HEK293 (cell line): ENCODE data around the gene STK10.

Source experiments
- CTCF ChIA-PET: fragments of 350-600 bp; formaldehyde crosslinking; extraction: SDS; loops from one replicate; lab custom pipeline; 2021; ENCODE audit warnings: antibody characterized with exemption; lab: Yijun Ruan, JAX
- POLR2A ChIA-PET: fragments of 300-600 bp; formaldehyde crosslinking; extraction: SDS; loops from one replicate; lab custom pipeline; 2020; ENCODE audit warnings: antibody characterized with exemption, inconsistent platforms; lab: Yijun Ruan, JAX
- H3K27ac ChIP-seq: fragments of 200-500 bp; sonication (Bioruptor generic); 2 replicates; pipeline ENCODE4 v1.5.1; 2014; ENCODE audit warnings: low read depth, low read length, control low read depth, inconsistent platforms; ENCODE audit errors: extremely low read depth
- H3K36me3 ChIP-seq, 2 experiments: fragments of 200-500 bp in 1 of 2; sonication (Bioruptor generic) in 1 of 2; 1 replicate in 1 of 2; 2 replicates in 1 of 2; pipeline ENCODE4 v1.5.1; 2014 to 2017; ENCODE audit warnings: inconsistent platforms in 2 of 2, low read length in 2 of 2; ENCODE audit not compliant: control insufficient read depth in 2 of 2, insufficient read depth in 1 of 2
- H3K4me1 ChIP-seq: fragments of 200-500 bp; sonication (Bioruptor generic); 2 replicates; pipeline ENCODE4 v1.5.1; 2014; ENCODE audit warnings: mild to moderate bottlenecking, low read length, inconsistent platforms; ENCODE audit not compliant: control insufficient read depth, insufficient read depth
- H3K4me3 ChIP-seq: 2 replicates; pipeline ENCODE4 v1.5.1; 2011; ENCODE audit warnings: low read depth, mild to moderate bottlenecking, control low read depth, low read length, moderate library complexity
- H3K9me3 ChIP-seq: fragments of 200-500 bp; sonication (Bioruptor generic); 2 replicates; pipeline ENCODE4 v1.5.1; 2014; ENCODE audit warnings: low read depth, low read length, inconsistent platforms; ENCODE audit not compliant: control insufficient read depth, insufficient read depth
- BCL11B ChIP-seq: fragments of 450-650 bp; formaldehyde crosslinking; IDR thresholded peaks from 2 replicates; pipeline ENCODE4 v1.5.1; 2016; ENCODE audit warnings: low read depth, missing biosample characterization, missing genetic modification characterization
- GFI1B ChIP-seq: fragments of 450-650 bp; formaldehyde crosslinking; IDR thresholded peaks from 2 replicates; pipeline ENCODE4 v1.5.1; 2016; ENCODE audit warnings: missing biosample characterization, missing genetic modification characterization
- GLIS1 ChIP-seq: fragments of 450-650 bp; formaldehyde crosslinking; IDR thresholded peaks from 2 replicates; pipeline ENCODE4 v1.5.1; 2016; ENCODE audit warnings: missing biosample characterization, missing genetic modification characterization
- GLIS2 ChIP-seq: fragments of 450-650 bp; formaldehyde crosslinking; IDR thresholded peaks from 2 replicates; pipeline ENCODE4 v1.5.1; 2016; ENCODE audit warnings: missing biosample characterization, missing genetic modification characterization
- MEIS1 ChIP-seq: sonication (generic); formaldehyde crosslinking; IDR thresholded peaks from 2 replicates; pipeline ENCODE4 v1.8.1; 2022; ENCODE audit warnings: missing genetic modification reagents, mild to moderate bottlenecking, borderline replicate concordance
- MZF1 ChIP-seq: fragments of 450-650 bp; formaldehyde crosslinking; IDR thresholded peaks from 2 replicates; pipeline ENCODE4 v1.5.1; 2017; ENCODE audit warnings: missing biosample characterization, missing genetic modification characterization, borderline replicate concordance
- PRDM1 ChIP-seq: fragments of 450-650 bp; formaldehyde crosslinking; IDR thresholded peaks from 2 replicates; pipeline ENCODE4; 2016; ENCODE audit warnings: missing biosample characterization, missing genetic modification characterization
- REPIN1 ChIP-seq: fragments of 450-650 bp; formaldehyde crosslinking; IDR thresholded peaks from 2 replicates; pipeline ENCODE4 v1.5.1; 2017; ENCODE audit warnings: missing biosample characterization, missing genetic modification characterization, low read depth
- SCRT2 ChIP-seq: fragments of 450-650 bp; formaldehyde crosslinking; IDR thresholded peaks from 2 replicates; pipeline ENCODE4 v1.5.1; 2016; ENCODE audit warnings: missing biosample characterization, missing genetic modification characterization
- SP3 ChIP-seq: fragments of 450-650 bp; formaldehyde crosslinking; IDR thresholded peaks from 2 replicates; pipeline ENCODE4 v1.5.1; 2016; ENCODE audit warnings: missing biosample characterization, missing genetic modification characterization
- WT1 ChIP-seq: fragments of 450-650 bp; formaldehyde crosslinking; IDR thresholded peaks from 2 replicates; pipeline ENCODE4 v1.5.1; 2016; ENCODE audit warnings: missing biosample characterization, missing genetic modification characterization
- ZFP3 ChIP-seq: fragments of 450-650 bp; formaldehyde crosslinking; IDR thresholded peaks from 2 replicates; pipeline ENCODE4 v1.5.1; 2016; ENCODE audit warnings: low read depth, missing biosample characterization, missing genetic modification characterization
- ZNF184 ChIP-seq: fragments of 450-650 bp; IDR thresholded peaks from 2 replicates; pipeline ENCODE4 v1.5.1; 2018; ENCODE audit warnings: missing biosample characterization, mild to moderate bottlenecking, missing genetic modification characterization
- ZNF19 ChIP-seq: fragments of 450-650 bp; formaldehyde crosslinking; IDR thresholded peaks from 2 replicates; pipeline ENCODE4; 2016; ENCODE audit warnings: missing biosample characterization, missing genetic modification characterization, low read depth
- ZNF221 ChIP-seq: fragments of 450-650 bp; formaldehyde crosslinking; IDR thresholded peaks from 2 replicates; pipeline ENCODE4 v1.5.1; 2017; ENCODE audit warnings: missing biosample characterization, missing genetic modification characterization, borderline replicate concordance
- ZNF510 ChIP-seq: fragments of 450-650 bp; formaldehyde crosslinking; IDR thresholded peaks from 2 replicates; pipeline ENCODE4 v1.5.1; 2018; ENCODE audit warnings: mild to moderate bottlenecking, missing genetic modification characterization, missing biosample characterization; ENCODE audit not compliant: insufficient replicate concordance
- ZNF548 ChIP-seq: fragments of 450-650 bp; formaldehyde crosslinking; IDR thresholded peaks from 2 replicates; pipeline ENCODE4 v1.5.1; 2016; ENCODE audit warnings: missing biosample characterization, missing genetic modification characterization
- ZNF626 ChIP-seq: fragments of 450-650 bp; sonication (Bioruptor Pico); formaldehyde crosslinking; IDR thresholded peaks from 2 replicates; pipeline ENCODE4 v1.5.1; 2018; ENCODE audit warnings: missing biosample characterization, missing genetic modification characterization, inconsistent platforms
- ZNF658 ChIP-seq: fragments of 450-650 bp; formaldehyde crosslinking; IDR thresholded peaks from 2 replicates; pipeline ENCODE4; 2016; ENCODE audit warnings: missing biosample characterization, missing genetic modification characterization
- ZNF670 ChIP-seq: fragments of 450-650 bp; formaldehyde crosslinking; IDR thresholded peaks from 2 replicates; pipeline ENCODE4 v1.5.1; 2016; ENCODE audit warnings: missing biosample characterization, missing genetic modification characterization, low read depth
- ZNF677 ChIP-seq: fragments of 450-650 bp; IDR thresholded peaks from 2 replicates; pipeline ENCODE4 v1.5.0; 2018; ENCODE audit warnings: missing biosample characterization, mild to moderate bottlenecking, missing genetic modification characterization, moderate library complexity
- TF ChIP-seq, protein P1 (sequence below): fragments of 450-650 bp; formaldehyde crosslinking; IDR thresholded peaks from 2 replicates; pipeline ENCODE4 v1.5.1; 2016; ENCODE audit warnings: missing biosample characterization, missing genetic modification characterization, low read depth
- TF ChIP-seq, protein P2 (sequence below): fragments of 450-650 bp; formaldehyde crosslinking; IDR thresholded peaks from 2 replicates; pipeline ENCODE4 v1.5.1; 2017; ENCODE audit warnings: missing biosample characterization, missing genetic modification characterization
- TF ChIP-seq, protein P3 (sequence below): fragments of 450-650 bp; formaldehyde crosslinking; IDR thresholded peaks from 2 replicates; pipeline ENCODE4 v1.5.1; 2016; ENCODE audit warnings: missing biosample characterization, missing genetic modification characterization

STK10 gene

DNA sequence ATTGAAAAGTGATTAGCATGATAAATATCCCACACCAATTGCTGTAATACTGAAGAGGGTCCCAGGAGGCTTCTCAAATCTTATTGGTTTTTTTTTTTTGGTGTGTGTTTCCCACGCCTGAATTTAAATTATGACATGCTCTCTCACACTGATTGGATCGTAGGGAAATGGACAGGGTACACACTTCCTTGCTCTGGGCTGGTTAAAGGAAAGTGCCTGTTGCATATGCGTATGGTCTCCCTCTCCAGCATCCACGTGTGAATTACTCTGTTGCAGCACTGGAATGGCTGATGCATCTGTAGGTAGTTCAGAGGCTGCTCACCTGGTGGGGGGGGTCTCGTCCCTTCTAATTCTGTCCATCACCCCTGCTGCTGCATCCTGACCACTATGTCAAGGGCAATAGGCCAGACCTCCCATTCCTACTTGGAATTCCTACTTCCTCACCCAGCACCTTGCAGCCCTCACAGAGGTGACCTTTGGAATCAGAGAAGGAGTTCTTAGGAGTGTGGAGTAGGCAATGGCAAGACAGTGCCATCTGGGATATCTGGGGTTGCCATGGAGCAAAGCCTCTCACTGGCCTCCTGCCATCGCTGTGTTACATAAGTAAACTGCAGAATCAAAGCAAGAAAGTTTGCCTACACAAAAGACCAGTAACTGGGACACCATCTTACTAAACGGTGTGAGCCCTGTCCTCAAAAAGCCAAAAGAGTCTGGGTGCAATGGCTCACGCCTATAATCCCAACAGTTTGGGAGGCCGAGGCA lies 110.2 kb downstream of the STK10 start:
- POLR2A ChIA-PET = no interaction called here
- Histone ChIP-seq H3K4me1 (no peaks in the 10 kb centered on the region), H3K27ac (no peak overlapping the region), H3K36me3 (peaks cover 0 to 7% of the 10 kb centered on the region in 2 experiments; a peak in 2 of 3 replicates), H3K9me3 (no peaks in the 10 kb centered on the region), H3K4me3 (no peak overlapping the region)
- CTCF ChIA-PET = interaction anchor here (0.9 to 1.1 kb wide), 2 partner anchors 8 to 166 kb away, joined by 3 to 5 read pairs; no protein-coding TSS in a partner anchor
- TF ChIP-seq SCRT2 (tag by site-specific recombination) = 0 out of 2 replicates have a peak, but pooled peaks have one; percentile 36
- no peak for TF ChIP-seq ZNF19 (tag by site-specific recombination)

DNA sequence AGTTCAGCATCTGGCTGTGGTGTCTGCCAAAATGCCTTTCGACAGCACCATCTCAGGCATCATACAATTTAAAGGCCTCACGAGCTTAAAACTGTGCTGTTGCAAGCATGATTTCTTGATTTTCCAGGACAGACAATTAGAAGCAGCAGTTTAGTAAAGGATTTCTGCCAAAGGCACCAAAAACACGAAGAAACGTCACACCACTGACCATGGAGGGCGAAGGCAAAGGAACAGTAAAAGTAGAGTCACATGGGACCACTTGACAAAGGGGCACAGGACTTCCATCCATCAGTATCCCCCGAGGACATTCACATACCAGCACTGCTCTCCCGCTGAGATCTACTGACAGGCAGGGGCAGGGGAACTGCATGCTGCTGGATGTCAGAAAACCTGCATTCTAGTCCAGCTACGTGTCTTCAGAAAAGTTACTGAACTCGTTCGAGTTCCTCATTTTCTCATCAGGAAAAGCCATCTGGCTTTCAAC lies 111.2 kb downstream of the STK10 start:
- TF ChIP-seq BCL11B (tag by site-specific recombination) = no peak
- no peak for TF ChIP-seq ZFP3 (tag by site-specific recombination)
- TF ChIP-seq ZNF510 (tag by site-specific recombination) = no peak
- TF ChIP-seq ZNF184 (tag by site-specific recombination) = no peak
- no peak for TF ChIP-seq MZF1
- TF ChIP-seq GLIS1 = peak; percentile 12; the same call in 1 of the 2 replicates
- TF ChIP-seq GLIS2 (tag by site-specific recombination) = no peak
- ChIA-PET POLR2A (no interaction called here), CTCF (no interaction called here)
- Histone ChIP-seq H3K4me1 (no peaks in the 10 kb centered on the region), H3K4me3 (no peak overlapping the region), H3K9me3 (no peaks in the 10 kb centered on the region), H3K27ac (no peak overlapping the region), H3K36me3 (peaks cover 0 to 4% of the 10 kb centered on the region in 2 experiments; a peak in 2 of 3 replicates)

DNA sequence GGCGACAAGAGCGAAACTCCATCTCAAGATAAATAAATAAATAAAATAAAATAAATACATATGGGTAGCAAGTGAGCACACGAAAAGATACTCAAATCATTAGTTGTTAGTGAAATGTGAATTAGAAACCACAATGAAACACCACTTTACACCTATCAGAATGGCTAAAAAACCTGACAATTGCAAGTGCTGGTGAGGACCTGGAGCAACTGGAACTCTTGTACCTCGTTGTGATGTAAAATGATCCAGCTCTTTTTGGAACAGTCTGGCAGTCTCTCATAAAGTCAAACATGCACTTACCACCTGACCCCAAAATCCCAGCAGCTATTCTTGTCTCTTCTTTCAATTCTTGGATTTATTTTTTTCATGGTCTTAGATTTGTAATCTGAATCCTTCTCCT lies 112.4 kb downstream of the STK10 start:
- H3K36me3 ChIP-seq = no peaks in the 10 kb centered on the region; a peak in 1 of 3 replicates
- no peaks in the 10 kb centered on the region for H3K4me1 ChIP-seq
- POLR2A ChIA-PET = no interaction called here
- CTCF ChIA-PET = interaction anchor here (1.1 kb wide), 1 partner anchor 32 kb away, joined by 5 read pairs; no protein-coding TSS in a partner anchor
- H3K27ac ChIP-seq = no peak overlapping the region
- H3K4me3 ChIP-seq = no peak overlapping the region
- H3K9me3 ChIP-seq = no peaks in the 10 kb centered on the region
- TF ChIP-seq ZNF626 = no peak
- TF ChIP-seq, protein P1, sequence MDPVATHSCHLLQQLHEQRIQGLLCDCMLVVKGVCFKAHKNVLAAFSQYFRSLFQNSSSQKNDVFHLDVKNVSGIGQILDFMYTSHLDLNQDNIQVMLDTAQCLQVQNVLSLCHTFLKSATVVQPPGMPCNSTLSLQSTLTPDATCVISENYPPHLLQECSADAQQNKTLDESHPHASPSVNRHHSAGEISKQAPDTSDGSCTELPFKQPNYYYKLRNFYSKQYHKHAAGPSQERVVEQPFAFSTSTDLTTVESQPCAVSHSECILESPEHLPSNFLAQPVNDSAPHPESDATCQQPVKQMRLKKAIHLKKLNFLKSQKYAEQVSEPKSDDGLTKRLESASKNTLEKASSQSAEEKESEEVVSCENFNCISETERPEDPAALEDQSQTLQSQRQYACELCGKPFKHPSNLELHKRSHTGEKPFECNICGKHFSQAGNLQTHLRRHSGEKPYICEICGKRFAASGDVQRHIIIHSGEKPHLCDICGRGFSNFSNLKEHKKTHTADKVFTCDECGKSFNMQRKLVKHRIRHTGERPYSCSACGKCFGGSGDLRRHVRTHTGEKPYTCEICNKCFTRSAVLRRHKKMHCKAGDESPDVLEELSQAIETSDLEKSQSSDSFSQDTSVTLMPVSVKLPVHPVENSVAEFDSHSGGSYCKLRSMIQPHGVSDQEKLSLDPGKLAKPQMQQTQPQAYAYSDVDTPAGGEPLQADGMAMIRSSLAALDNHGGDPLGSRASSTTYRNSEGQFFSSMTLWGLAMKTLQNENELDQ (tag by site-specific recombination) = no peak
- TF ChIP-seq, protein P2, sequence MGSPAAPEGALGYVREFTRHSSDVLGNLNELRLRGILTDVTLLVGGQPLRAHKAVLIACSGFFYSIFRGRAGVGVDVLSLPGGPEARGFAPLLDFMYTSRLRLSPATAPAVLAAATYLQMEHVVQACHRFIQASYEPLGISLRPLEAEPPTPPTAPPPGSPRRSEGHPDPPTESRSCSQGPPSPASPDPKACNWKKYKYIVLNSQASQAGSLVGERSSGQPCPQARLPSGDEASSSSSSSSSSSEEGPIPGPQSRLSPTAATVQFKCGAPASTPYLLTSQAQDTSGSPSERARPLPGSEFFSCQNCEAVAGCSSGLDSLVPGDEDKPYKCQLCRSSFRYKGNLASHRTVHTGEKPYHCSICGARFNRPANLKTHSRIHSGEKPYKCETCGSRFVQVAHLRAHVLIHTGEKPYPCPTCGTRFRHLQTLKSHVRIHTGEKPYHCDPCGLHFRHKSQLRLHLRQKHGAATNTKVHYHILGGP (tag by site-specific recombination) = no peak
- TF ChIP-seq ZNF548 (tag by site-specific recombination) = no peak
- no peak for TF ChIP-seq WT1 (tag by site-specific recombination)
- TF ChIP-seq ZNF221 (tag by site-specific recombination) = no peak
- TF ChIP-seq ZNF658 = no peak
- no peak for TF ChIP-seq MEIS1 (CRISPR knock-in tag)
- no peak for TF ChIP-seq GFI1B (tag by site-specific recombination)
- no peak for TF ChIP-seq REPIN1
- no peak for TF ChIP-seq PRDM1
- TF ChIP-seq, protein P3, sequence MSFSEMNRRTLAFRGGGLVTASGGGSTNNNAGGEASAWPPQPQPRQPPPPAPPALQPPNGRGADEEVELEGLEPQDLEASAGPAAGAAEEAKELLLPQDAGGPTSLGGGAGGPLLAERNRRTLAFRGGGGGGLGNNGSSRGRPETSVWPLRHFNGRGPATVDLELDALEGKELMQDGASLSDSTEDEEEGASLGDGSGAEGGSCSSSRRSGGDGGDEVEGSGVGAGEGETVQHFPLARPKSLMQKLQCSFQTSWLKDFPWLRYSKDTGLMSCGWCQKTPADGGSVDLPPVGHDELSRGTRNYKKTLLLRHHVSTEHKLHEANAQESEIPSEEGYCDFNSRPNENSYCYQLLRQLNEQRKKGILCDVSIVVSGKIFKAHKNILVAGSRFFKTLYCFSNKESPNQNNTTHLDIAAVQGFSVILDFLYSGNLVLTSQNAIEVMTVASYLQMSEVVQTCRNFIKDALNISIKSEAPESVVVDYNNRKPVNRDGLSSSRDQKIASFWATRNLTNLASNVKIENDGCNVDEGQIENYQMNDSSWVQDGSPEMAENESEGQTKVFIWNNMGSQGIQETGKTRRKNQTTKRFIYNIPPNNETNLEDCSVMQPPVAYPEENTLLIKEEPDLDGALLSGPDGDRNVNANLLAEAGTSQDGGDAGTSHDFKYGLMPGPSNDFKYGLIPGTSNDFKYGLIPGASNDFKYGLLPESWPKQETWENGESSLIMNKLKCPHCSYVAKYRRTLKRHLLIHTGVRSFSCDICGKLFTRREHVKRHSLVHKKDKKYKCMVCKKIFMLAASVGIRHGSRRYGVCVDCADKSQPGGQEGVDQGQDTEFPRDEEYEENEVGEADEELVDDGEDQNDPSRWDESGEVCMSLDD = no peak
- TF ChIP-seq ZNF677 (tag by site-specific recombination) = no peak
- no peak for TF ChIP-seq ZNF670 (tag by site-specific recombination)
- no peak for TF ChIP-seq SP3 (tag by site-specific recombination)
